Stomach smooth muscle (tissue), 2 donors: Measurements from ENCODE around the gene LOC101059915.

Experiments used
- H3K27ac ChIP-seq: one replicate; pipeline ENCODE4 v1.7.0; 2013; ENCODE audit warnings: mild to moderate bottlenecking, low read length, inconsistent platforms
- H3K27me3 ChIP-seq, 2 donors: one replicate each; pipeline ENCODE4 v1.7.0; 2013; ENCODE audit warnings: low read length in 2 of 2; ENCODE audit not compliant: insufficient read depth in 2 of 2, control insufficient read depth in 1 of 2
- H3K36me3 ChIP-seq, 2 donors: one replicate each; pipeline ENCODE4 v1.7.0; 2013; ENCODE audit warnings: low read length in 2 of 2; ENCODE audit not compliant: control insufficient read depth in 2 of 2, insufficient read depth in 2 of 2
- H3K4me1 ChIP-seq: one replicate; pipeline ENCODE4 v1.7.0; 2013; ENCODE audit warnings: low read length; ENCODE audit not compliant: control insufficient read depth, insufficient read depth
- H3K4me3 ChIP-seq, 2 donors: one replicate each; pipeline ENCODE4 v1.7.0; 2013; ENCODE audit warnings: low read length in 2 of 2
- H3K9ac ChIP-seq, 2 donors: one replicate each; pipeline ENCODE4 v1.7.0; 2013; ENCODE audit warnings: low read length in 2 of 2, mild to moderate bottlenecking in 1 of 2
- H3K9me3 ChIP-seq, 2 donors: one replicate each; pipeline ENCODE4 v1.7.0; 2013; ENCODE audit warnings: low read length in 2 of 2; ENCODE audit not compliant: control insufficient read depth in 2 of 2
- donor health status: healthy.
- donor health status: Pancreatic carcinoma.

The LOC101059915 gene

GRCh38 chrX:71667328-71668247 is at the start of gene LOC101059915:
Gene LOC101059915, plus strand, starts transcription at chrX:71667546.
- peaks cover 0 to 14% of the 10 kb centered on the region in 2 donors for H3K27me3 ChIP-seq

DNA sequence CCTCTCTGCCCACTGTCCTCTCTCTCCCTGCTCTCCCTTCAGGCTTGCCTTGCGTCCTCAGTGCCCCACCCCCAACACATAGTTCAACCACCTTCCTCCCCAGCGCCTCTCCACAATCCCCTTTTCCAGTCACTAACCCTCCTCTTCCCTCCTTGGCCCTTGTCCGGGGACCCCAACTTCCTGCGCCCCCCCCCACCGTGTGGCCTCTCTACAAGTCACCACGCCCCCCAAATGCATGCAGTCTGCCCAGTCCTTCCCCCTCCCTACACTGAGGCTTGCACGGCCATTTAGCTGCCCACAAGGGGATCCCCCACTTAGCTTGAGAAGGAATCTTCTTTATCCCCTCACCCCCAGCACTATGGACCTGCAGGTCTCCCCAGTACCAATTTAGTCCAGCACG is 49.6 kb upstream of the LOC101059915 start:
- Histone ChIP-seq H3K9me3 (no peaks in the 10 kb centered on the region), H3K27me3 (peaks cover 0 to 10% of the 10 kb centered on the region in 2 donors), H3K9ac (no peak overlapping the region), H3K4me1 (peaks cover 12% of the 10 kb centered on the region), H3K36me3 (peaks cover 1 to 4% of the 10 kb centered on the region in 2 donors), H3K27ac (no peak overlapping the region), H3K4me3 (no peak overlapping the region)

More at GRCh38 chrX:71667328-71668247, at the start of gene LOC101059915:
- Histone ChIP-seq H3K4me3 (no peak within 1 kb of the TSS), H3K36me3 (no peaks in the 10 kb centered on the region), H3K4me1 (no peaks in the 10 kb centered on the region), H3K9ac (no peak within 1 kb of the TSS), H3K27ac (no peak within 1 kb of the TSS), H3K9me3 (no peaks in the 10 kb centered on the region)

DNA sequence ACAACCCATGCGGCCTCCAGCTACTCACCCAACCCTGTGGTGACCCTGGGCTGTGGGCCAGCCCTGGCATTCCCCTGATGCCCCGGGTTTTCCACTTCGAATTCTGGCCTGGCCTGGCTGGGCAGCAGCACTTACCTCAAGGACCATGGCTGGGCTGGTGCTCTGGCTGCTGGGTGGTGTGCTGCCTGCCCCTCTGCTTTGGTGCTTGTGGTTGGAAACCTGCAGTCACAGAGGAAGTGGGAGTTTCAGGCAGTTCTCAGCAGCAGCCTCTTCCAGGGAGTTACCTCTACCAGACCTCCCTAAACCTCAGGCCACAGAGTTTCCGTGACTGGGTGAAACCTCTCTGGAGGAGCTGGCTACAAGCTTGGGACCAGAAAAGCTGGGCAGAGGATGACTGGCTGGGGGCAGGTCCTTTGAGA is 49.0 kb upstream of the LOC101059915 start, which contains the start of gene CXCR3:
Gene CXCR3 (minus strand): TSS at position 209 of the 419 bp plus-strand sequence. CDS start 62 bp downstream, at position 147.
- H3K9ac ChIP-seq, result no peak within 1 kb of the TSS
- H3K4me1 ChIP-seq, result peaks cover 16% of the 10 kb centered on the region
- no peaks in the 10 kb centered on the region for H3K9me3 ChIP-seq
- peaks cover 0 to 4% of the 10 kb centered on the region in 2 donors for H3K36me3 ChIP-seq
- peaks cover 0 to 10% of the 10 kb centered on the region in 2 donors for H3K27me3 ChIP-seq
- no peak within 1 kb of the TSS for H3K27ac ChIP-seq
- no peak within 1 kb of the TSS for H3K4me3 ChIP-seq

DNA sequence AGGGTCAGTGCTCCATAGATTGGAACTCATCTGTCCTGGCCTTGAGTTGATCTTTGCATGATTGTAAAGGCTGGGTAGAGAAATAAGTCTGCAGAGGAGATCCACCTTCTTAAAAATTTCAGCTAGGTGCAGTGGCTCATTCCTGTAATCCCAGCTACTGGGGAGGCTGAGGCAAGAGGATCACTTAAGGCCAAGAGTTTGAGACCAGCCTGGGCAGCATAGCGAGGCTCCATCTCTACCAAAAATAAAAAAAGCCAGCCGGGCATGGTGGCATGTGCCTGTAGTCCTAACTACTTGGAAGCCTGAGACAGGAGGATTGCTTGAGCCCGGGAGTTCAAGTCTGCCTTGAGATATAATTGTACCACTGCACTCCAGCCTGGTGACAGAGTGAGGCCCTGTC is 48.6 kb upstream of the LOC101059915 start:
- Histone ChIP-seq H3K4me3 (no peak overlapping the region), H3K36me3 (no peaks in the 10 kb centered on the region), H3K27me3 (peaks cover 0 to 14% of the 10 kb centered on the region in 2 donors), H3K27ac (no peak overlapping the region), H3K4me1 (peaks cover 17% of the 10 kb centered on the region), H3K9ac (no peak overlapping the region), H3K9me3 (no peaks in the 10 kb centered on the region)

- Histone ChIP-seq H3K27me3 (peaks cover 0 to 14% of the 10 kb centered on the region in 2 donors), H3K4me3 (no peak overlapping the region), H3K4me1 (peaks cover 17% of the 10 kb centered on the region), H3K9me3 (no peaks in the 10 kb centered on the region), H3K27ac (no peak overlapping the region), H3K36me3 (no peaks in the 10 kb centered on the region), H3K9ac (no peak overlapping the region)
Measured at GRCh38 chrX:71619193-71619592, 48.2 kb upstream of the LOC101059915 start.

DNA sequence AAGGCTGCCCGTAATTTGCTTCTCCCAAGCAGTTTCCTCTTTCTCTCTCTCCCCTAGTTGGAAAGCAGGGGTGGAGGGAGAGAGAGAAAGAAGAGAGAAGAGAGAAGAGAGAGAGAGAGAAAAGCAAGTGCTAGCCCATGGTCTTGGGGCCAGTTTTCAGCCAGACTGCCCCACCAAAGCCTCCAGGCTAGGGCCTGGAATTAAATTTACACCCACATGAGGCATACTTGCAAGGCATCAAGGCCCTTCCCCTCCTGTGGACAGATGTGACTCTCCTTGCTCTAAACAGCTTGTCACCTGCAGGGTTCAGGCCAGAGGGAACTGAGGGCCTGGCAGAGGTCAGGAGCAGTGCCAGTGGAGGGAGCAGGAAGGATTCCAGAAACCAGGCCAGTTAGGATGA is 47.4 kb upstream of the LOC101059915 start:
- Histone ChIP-seq H3K4me1 (peaks cover 17% of the 10 kb centered on the region), H3K27me3 (peaks cover 0 to 14% of the 10 kb centered on the region in 2 donors), H3K27ac (no peak overlapping the region), H3K9ac (no peak overlapping the region), H3K36me3 (no peaks in the 10 kb centered on the region), H3K9me3 (no peaks in the 10 kb centered on the region), H3K4me3 (no peak overlapping the region)

GRCh38 chrX:71621603-71622002 is 45.7 kb upstream of the LOC101059915 start:
- Histone ChIP-seq H3K36me3 (no peaks in the 10 kb centered on the region), H3K27me3 (peaks cover 0 to 10% of the 10 kb centered on the region in 2 donors), H3K27ac (peak overlapping the region; percentile 77), H3K4me3 (no peak overlapping the region), H3K9me3 (no peaks in the 10 kb centered on the region), H3K4me1 (peaks cover 17% of the 10 kb centered on the region), H3K9ac (no peak overlapping the region)

DNA sequence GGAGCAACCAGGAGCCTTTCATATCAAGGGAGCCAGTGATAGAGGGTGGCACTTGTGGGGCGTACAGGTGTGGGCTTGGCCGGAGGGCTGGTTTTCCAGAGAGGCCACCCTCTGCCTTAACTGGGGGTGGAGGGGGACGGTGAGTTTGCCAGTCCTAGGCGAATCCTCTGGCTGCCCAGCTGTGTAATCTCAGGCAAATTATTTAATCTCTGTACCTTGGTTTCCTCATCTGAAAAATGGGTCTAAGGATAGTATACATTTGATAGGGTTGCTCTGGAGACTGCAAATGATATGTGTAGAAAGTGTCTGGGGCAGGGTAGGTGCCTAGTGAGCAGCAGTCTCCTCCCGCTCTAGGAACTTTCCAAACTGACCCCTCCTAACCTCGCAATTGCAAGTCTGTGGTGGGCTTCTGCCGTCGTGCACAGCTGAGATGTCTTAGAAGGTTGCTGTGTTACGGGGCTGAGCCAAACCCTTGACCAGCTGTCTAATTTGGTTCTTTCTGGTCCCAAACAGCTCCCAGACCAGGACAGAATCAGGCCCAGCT is 45.2 kb upstream of the LOC101059915 start:
- Histone ChIP-seq H3K9ac (peak overlapping the region in 1 of 2 donors; percentile 13), H3K27ac (peak overlapping the region; percentile 77)

DNA sequence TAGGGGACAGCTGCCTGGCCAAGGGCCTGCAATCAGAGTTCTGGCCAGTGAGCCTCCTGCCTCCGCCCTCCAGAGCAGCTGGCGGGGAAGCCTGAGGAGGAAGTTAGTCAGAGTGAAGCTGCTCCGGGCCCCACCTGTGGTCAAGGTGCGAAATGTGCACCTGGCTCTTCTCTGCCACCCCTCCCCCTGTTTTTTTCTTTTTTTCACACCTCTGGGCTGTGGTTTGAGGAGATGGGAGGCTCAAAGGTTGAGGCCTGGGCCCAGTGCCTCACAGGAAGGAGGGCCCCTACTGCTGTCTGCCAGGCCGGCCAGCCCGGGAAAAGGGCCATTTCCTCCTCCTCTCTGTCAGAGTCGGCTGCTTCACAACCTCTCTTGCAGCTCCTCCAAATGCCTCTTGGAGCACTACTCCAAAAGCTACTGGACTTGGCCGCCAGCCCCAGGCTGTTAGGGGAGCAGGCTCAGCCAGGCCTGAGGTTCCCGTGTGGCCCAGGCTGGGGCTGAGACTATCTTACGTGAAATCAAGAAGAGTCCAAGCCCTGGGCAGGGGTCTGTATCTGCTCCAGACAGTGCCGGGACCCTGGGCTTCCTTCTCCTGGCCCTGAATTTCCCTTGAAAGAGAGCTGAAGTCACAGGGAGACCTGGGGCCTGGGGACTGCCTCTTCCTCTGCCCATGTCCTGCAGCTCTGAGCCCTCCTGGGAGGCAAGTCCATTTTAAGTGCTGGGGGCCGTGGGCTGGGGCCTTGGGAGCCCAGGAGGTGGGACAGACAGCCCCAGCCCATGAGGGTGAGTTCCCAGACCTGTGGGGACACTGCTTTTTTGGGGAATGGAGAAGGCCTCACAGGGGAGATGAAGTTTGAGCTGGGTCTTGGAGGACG is 44.5 kb upstream of the LOC101059915 start:
- no peak overlapping the region for H3K4me3 ChIP-seq
- peak overlapping the region; percentile 77 for H3K27ac ChIP-seq
- H3K36me3 ChIP-seq, result no peaks in the 10 kb centered on the region
- H3K4me1 ChIP-seq, result peaks cover 17% of the 10 kb centered on the region
- peaks cover 0 to 14% of the 10 kb centered on the region in 2 donors for H3K27me3 ChIP-seq
- no peaks in the 10 kb centered on the region for H3K9me3 ChIP-seq
- H3K9ac ChIP-seq, result peak overlapping the region; percentile 60 to 74

More for the DNA sequence above, 45.2 kb upstream of the LOC101059915 start:
- Histone ChIP-seq H3K4me3 (no peak overlapping the region), H3K4me1 (peaks cover 17% of the 10 kb centered on the region), H3K36me3 (no peaks in the 10 kb centered on the region), H3K27me3 (peaks cover 0 to 14% of the 10 kb centered on the region in 2 donors), H3K9me3 (no peaks in the 10 kb centered on the region)

- H3K9ac ChIP-seq, result no peak overlapping the region
- no peaks in the 10 kb centered on the region for H3K9me3 ChIP-seq
- H3K27me3 ChIP-seq, result peaks cover 0 to 14% of the 10 kb centered on the region in 2 donors
- H3K4me1 ChIP-seq, result peaks cover 17% of the 10 kb centered on the region
- H3K36me3 ChIP-seq, result no peaks in the 10 kb centered on the region
- no peak overlapping the region for H3K4me3 ChIP-seq
- H3K27ac ChIP-seq, result no peak overlapping the region
Measured at GRCh38 chrX:71623714-71624113, 43.6 kb upstream of the LOC101059915 start.
